ENCODE results near the gene NKG7. TPM values are rescaled to one million over a fixed set of nuclear protein-coding genes. Genes with fewer than 3 reads are reported as not detected.

NKG7 gene
- total and polyA plus RNA-seq, 11 donors, result 1.0 to 31.2 (median 2.4) TPM; not detected in 2

DNA sequence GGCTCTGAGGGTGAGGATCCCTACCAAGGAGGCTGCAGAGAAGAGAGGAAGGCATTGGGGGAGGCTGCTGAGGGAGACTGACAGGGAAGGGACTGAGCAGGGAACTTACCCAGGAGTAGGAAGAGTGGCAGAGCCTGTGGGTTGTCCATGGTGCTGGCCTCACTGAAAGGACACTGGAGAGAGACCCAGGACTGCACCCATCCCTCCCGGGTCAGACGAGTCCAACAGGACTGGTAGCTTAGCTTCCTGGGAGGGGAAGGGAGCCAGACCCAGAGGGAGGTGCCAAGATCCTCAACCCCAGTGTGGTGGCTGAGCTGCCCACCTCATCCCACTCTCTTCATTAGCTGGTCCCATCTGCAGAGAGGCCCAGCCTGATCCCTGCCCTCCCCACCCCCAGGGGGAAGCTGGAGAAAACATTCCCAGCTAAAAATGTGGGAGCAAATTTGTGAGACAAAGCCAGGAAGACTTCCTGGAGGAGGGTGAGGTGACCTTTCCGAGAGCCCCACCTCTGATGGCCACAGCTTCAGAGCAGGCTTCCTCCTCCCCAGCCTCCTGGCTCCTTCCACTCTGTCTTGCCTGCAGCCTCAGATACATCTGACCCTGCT lies 30.4 kb downstream of the NKG7 start, which contains the start of gene VSIG10L:
Gene VSIG10L, minus strand, starts transcription at position 164 of the 605 bp plus-strand sequence. Its CDS starts 15 bp downstream, at position 149.
- TF ChIP-seq, protein P1, sequence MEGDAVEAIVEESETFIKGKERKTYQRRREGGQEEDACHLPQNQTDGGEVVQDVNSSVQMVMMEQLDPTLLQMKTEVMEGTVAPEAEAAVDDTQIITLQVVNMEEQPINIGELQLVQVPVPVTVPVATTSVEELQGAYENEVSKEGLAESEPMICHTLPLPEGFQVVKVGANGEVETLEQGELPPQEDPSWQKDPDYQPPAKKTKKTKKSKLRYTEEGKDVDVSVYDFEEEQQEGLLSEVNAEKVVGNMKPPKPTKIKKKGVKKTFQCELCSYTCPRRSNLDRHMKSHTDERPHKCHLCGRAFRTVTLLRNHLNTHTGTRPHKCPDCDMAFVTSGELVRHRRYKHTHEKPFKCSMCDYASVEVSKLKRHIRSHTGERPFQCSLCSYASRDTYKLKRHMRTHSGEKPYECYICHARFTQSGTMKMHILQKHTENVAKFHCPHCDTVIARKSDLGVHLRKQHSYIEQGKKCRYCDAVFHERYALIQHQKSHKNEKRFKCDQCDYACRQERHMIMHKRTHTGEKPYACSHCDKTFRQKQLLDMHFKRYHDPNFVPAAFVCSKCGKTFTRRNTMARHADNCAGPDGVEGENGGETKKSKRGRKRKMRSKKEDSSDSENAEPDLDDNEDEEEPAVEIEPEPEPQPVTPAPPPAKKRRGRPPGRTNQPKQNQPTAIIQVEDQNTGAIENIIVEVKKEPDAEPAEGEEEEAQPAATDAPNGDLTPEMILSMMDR (IDR thresholded peaks at IDR 0.05), result no peak
- TF ChIP-seq POLR2A (IDR thresholded peaks at IDR 0.05), result no peak
- no peak for DNase-seq
- Histone ChIP-seq H3K27ac (peak within 1 kb of the TSS in 1 of 12 donors; percentile 88), H3K36me3 (peaks cover 0 to 27% (median 20%) of the 10 kb centered on the region in 9 donors), H3K4me1 (peaks cover 0 to 22% (median 12%) of the 10 kb centered on the region in 12 donors), H3K9me3 (no peaks in the 10 kb centered on the region), H3K4me3 (no peak within 1 kb of the TSS), H3K27me3 (no peaks in the 10 kb centered on the region)
- no peak for ATAC-seq
- intact Hi-C loops (cut with DNase I), result loop anchor here in 4 of 10 donors (2.0 to 10.0 kb wide), 2 partner anchors 23 to 53 kb away; partner anchors contain the start of gene C19orf84 (in 2 of the 4)
- WGBS, 4 donors, result 35 to 46% (median 43%) methylated on average over 3 of the region's 3 CpGs

DNA sequence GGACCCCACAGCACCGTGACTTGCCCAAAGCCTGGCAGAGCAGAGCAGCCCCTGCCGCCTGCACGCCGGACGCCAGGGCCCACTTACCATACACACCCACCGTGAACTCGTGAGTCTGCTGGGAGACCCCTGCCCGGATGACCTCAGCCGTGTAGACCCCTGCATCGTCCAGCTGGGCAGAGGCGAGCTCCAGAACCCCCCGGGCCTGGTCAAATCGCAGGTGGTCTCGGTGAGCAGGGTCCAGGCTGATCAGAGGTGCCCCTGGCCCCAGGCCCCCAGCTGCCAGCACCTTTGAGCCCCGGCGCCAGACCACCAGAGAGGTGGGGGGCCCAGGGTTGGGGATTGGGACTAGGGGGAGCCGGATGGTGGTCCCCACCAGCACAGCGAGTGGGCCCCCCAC lies 31.4 kb downstream of the NKG7 start:
- intact Hi-C loops (cut with DNase I), result loop anchor here in 4 of 10 donors (2.0 to 10.0 kb wide), 2 partner anchors 24 to 54 kb away; partner anchors contain the start of gene C19orf84 (in 2 of the 4)
- TF ChIP-seq, protein P1 (IDR thresholded peaks at IDR 0.05), result no peak
- no peak for TF ChIP-seq POLR2A (IDR thresholded peaks at IDR 0.05)
- no peaks in the 10 kb centered on the region for H3K9me3 ChIP-seq
- DNase-seq, result no peak
- no peak for ATAC-seq
- H3K4me1 ChIP-seq, result peaks cover 0 to 22% (median 12%) of the 10 kb centered on the region in 12 donors
- H3K4me3 ChIP-seq, result no peak overlapping the region
- H3K27ac ChIP-seq, result peak overlapping the region in 2 of 12 donors; percentile 71 to 88
- no peaks in the 10 kb centered on the region for H3K27me3 ChIP-seq
- peaks cover 0 to 17% (median 11%) of the 10 kb centered on the region in 9 donors for H3K36me3 ChIP-seq
- 93 to 95% (median 94%) methylated on average over 11 to 18 of the region's 18 CpGs for whole genome bisulfite sequencing, 4 donors

DNA sequence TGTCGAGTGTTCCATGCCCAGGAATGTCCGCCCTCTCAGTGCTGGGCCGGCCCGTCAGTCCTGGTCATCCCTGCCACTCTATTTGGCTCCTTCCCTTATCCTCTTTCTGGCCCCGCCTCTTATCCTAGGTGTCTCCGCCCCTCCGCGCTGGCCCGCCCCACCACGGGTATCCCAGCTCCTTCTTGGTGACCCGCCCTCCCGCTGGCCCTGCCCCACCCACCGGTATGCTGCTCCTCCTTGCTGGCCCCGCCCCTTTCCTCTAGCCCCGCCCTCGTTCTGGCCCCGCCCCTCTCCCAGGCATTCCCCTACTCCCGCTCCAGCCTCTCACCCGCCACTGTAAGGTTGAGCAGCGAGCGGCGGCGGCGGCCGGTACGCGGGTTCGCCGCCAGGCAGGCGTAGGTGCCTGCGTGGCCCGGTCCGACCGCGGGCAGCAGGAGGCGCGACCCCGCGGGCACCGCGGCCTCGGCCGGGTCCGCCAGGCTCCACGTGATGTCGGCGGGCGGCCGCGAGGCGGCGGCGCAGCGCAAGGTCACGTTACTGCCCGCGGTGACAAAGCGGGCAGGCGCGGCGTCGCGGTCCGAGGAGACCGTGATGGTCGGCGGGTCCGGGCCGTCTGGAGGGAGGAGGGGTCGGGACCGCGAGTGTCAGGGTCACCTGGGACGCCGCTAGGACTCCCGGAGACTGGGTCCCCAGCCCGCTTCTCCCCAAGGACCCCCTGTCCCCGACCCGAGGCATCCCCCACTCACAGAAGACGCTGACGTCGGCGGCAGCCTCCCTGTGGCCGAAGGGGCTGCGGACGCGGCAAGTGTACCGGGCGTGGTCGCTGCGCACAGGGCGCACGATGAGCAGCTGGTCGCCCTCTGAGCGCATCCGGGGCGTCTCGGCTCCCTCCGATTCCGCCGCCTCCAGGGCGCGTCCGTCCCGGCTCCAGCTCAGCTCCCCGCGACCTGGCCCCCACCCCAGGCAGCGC lies 32.5 kb downstream of the NKG7 start:
- intact Hi-C loops (cut with DNase I), result loop anchor here in 8 of 10 donors (1.0 to 10.0 kb wide), 11 partner anchors 25 to 317 kb away; partner anchors contain the start of genes C19orf84 (in 4 of the 8), ETFB (in 2 of the 8) and CLDND2 (in 1 of the 8)
- Histone ChIP-seq H3K4me3 (peak overlapping the region; percentile 7 to 75 (median 62)), H3K9me3 (no peaks in the 10 kb centered on the region), H3K4me1 (peaks cover 0 to 22% (median 12%) of the 10 kb centered on the region in 12 donors), H3K27me3 (no peaks in the 10 kb centered on the region), H3K27ac (peak overlapping the region in 11 of 12 donors; percentile 24 to 88 (median 62)), H3K36me3 (peaks cover 0 to 11% (median 5%) of the 10 kb centered on the region in 9 donors)
- WGBS, 4 donors, result 1 to 3% (median 2%) methylated on average over 40 to 107 of the region's 107 CpGs
- ATAC-seq (peak; percentile 95 to 98 (median 96)), DNase-seq (peak; percentile 97 to 99 (median 98))
- TF ChIP-seq, protein P1 (IDR thresholded peaks at IDR 0.05), result peak in 6 of 12 donors; percentile 28 to 47 (median 36)
- TF ChIP-seq POLR2A (IDR thresholded peaks at IDR 0.05), result peak in 1 of 2 donors; percentile 44
